NCI-H2107 treated with DMSO at 0.1 percent for 48 hours (cell line): ENCODE results near the gene CDKN3.

Experiments
- DNase-seq: peaks from one replicate; lab custom pipeline; 2025; ENCODE audit not compliant: unreplicated experiment; lab: John Stamatoyannopoulos, UW

The CDKN3 gene

GRCh38 chr14:54396493-54397335 is at the start of gene CDKN3:
Gene CDKN3, plus strand, starts transcription at chr14:54397007. Its CDS starts 62 bp downstream, at chr14:54397069.
- peak; percentile 100 for DNase-seq

- DNase-seq: no peak
These were observed 49.8 kb upstream of the CDKN3 start for GRCh38 chr14:54347044-54347443.

- DNase-seq: peak; percentile 87
These were observed 48.7 kb upstream of the CDKN3 start for GRCh38 chr14:54348001-54348611.

GRCh38 chr14:54348923-54349620 is 47.7 kb upstream of the CDKN3 start:
- no peak for DNase-seq

- DNase-seq: no peak
These were observed 47.1 kb upstream of the CDKN3 start for GRCh38 chr14:54349713-54350112.

- no peak for DNase-seq
These were observed 46.6 kb upstream of the CDKN3 start for GRCh38 chr14:54350203-54350602.

- DNase-seq: no peak
These were observed 43.5 kb upstream of the CDKN3 start for GRCh38 chr14:54353266-54353665.

GRCh38 chr14:54353694-54354093 is 43.1 kb upstream of the CDKN3 start:
- DNase-seq: no peak

GRCh38 chr14:54354096-54354495 is 42.7 kb upstream of the CDKN3 start:
- no peak for DNase-seq

- DNase-seq: no peak
These were observed 41.7 kb upstream of the CDKN3 start for GRCh38 chr14:54354968-54355641.

- DNase-seq: no peak
These were observed 41.1 kb upstream of the CDKN3 start for GRCh38 chr14:54355698-54356097.

- no peak for DNase-seq
These were observed 40.6 kb upstream of the CDKN3 start for GRCh38 chr14:54356172-54356571.

GRCh38 chr14:54360667-54361066 is 36.1 kb upstream of the CDKN3 start:
- no peak for DNase-seq

GRCh38 chr14:54362089-54362504 is 34.7 kb upstream of the CDKN3 start:
- no peak for DNase-seq

- no peak for DNase-seq
These were observed 33.9 kb upstream of the CDKN3 start for GRCh38 chr14:54362759-54363437.

GRCh38 chr14:54364555-54365415 is 32.0 kb upstream of the CDKN3 start:
- DNase-seq: no peak

- DNase-seq: peak; percentile 9
These were observed 29.8 kb upstream of the CDKN3 start for GRCh38 chr14:54366736-54367735.

- no peak for DNase-seq
These were observed 28.5 kb upstream of the CDKN3 start for GRCh38 chr14:54368291-54368690.

GRCh38 chr14:54369343-54369742 is 27.5 kb upstream of the CDKN3 start:
- no peak for DNase-seq
